SU-DHL-6 (cell line): ENCODE measurements around the gene ITFG1.

Experiments used
- CTCF ChIP-seq: fragments of 200-600 bp; sonication (generic); IDR thresholded peaks from one replicate; pipeline ENCODE4 v1.5.1; 2017; ENCODE audit warnings: antibody characterized with exemption, mild to moderate bottlenecking, low read length, moderate library complexity; ENCODE audit not compliant: insufficient read depth, poor library complexity, severe bottlenecking
- EZH2phosphoT487 ChIP-seq: fragments of 200-600 bp; sonication (generic), shearing (Covaris generic); conservative IDR thresholded peaks from 2 replicates; pipeline ENCODE4 v1.6.1; 2018; ENCODE audit warnings: mild to moderate bottlenecking, antibody characterized with exemption, low read length, moderate library complexity, mixed read lengths

- TF ChIP-seq CTCF = no peak
- no peak for TF ChIP-seq EZH2phosphoT487
Observed at GRCh38 chr16:47467501-47467900, 6.6 kb upstream of the ITFG1 start.
